Lower lobe of right lung (tissue), 2 donors: ENCODE results near the gene HS3ST3A1. TPM values are rescaled to one million over a fixed set of nuclear protein-coding genes. Genes with fewer than 3 reads are reported as not detected.

Source experiments
- ATAC-seq, 2 donors: fragments of 200-7000 bp; cut with Tn5 transposase; one replicate each; pipeline ENCODE4 v1.9.1; 2020 to 2022; ENCODE audit warnings: mild to moderate bottlenecking in 2 of 2, moderate library complexity in 2 of 2
- DNase-seq: peaks from one replicate; pipeline ENCODE4 v3.0.0-alpha.2; 2020
- H3K27ac ChIP-seq: fragments of 200-600 bp; one replicate; pipeline ENCODE4 v1.8.0; 2022
- H3K27me3 ChIP-seq: fragments of 200-600 bp; one replicate; pipeline ENCODE4 v1.8.0; 2022; ENCODE audit warnings: low read depth
- H3K36me3 ChIP-seq: fragments of 200-600 bp; one replicate; pipeline ENCODE4 v1.8.0; 2022; ENCODE audit warnings: mild to moderate bottlenecking
- H3K4me1 ChIP-seq: fragments of 200-600 bp; one replicate; pipeline ENCODE4 v1.8.0; 2022
- H3K4me3 ChIP-seq: fragments of 200-600 bp; one replicate; pipeline ENCODE4 v1.8.0; 2022; ENCODE audit warnings: mild to moderate bottlenecking
- H3K9me3 ChIP-seq: fragments of 200-600 bp; one replicate; pipeline ENCODE4 v1.8.0; 2022
- CTCF ChIP-seq: fragments of 200-600 bp; IDR thresholded peaks from one replicate; pipeline ENCODE4 v1.8.0; 2022; ENCODE audit warnings: antibody characterized with exemption, mild to moderate bottlenecking
- intact Hi-C: fragments of 100-400 bp; cut with DNase I; formaldehyde crosslinking; loops from one replicate; pipeline ENCODE4 v1.11.0; 2022
- total RNA-seq: library from RNA; stranded (reverse); fragmentation: NEBNext Ultra II Directional; extraction: Animal tissue kit (Norgen Biotek cat#: 25700); gene quantifications from one replicate; pipeline ENCODE4 v1.2.1, GENCODE V29; 2021
- donor health status: DM: no; HTN: yes; CAD: no; lungs with severe emphysema.

The HS3ST3A1 gene
- total RNA-seq, 1 donor from 2014 or later, result 0.53 TPM

DNA sequence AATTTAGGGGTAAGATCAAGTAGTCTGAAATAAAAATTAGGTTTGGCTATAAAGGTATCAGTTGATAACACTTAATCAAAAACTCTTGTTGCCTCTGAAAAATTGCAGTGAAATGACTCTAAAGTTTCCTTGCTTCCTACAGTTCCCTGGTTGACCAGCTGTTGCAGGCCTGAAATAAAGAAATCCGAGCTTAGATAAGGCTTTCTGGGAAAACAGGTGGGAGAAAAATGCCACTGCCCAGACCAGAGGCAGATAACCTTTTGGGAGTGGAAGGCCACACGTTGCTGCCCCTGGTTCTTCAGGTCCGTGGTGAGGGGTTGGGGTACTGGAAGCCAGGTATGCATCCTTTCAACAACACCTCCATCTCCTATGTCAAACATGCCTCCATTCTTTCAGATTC is 111.3 kb downstream of the HS3ST3A1 start:
- DNase-seq (no peak), ATAC-seq (no peak)
- H3K36me3 ChIP-seq, result no peaks in the 10 kb centered on the region
- no peaks in the 10 kb centered on the region for H3K27me3 ChIP-seq
- no peaks in the 10 kb centered on the region for H3K9me3 ChIP-seq
- H3K27ac ChIP-seq, result no peak overlapping the region
- TF ChIP-seq CTCF, result no peak
- intact Hi-C loops, result no loop called here
- H3K4me3 ChIP-seq, result no peak overlapping the region
- no peaks in the 10 kb centered on the region for H3K4me1 ChIP-seq

DNA sequence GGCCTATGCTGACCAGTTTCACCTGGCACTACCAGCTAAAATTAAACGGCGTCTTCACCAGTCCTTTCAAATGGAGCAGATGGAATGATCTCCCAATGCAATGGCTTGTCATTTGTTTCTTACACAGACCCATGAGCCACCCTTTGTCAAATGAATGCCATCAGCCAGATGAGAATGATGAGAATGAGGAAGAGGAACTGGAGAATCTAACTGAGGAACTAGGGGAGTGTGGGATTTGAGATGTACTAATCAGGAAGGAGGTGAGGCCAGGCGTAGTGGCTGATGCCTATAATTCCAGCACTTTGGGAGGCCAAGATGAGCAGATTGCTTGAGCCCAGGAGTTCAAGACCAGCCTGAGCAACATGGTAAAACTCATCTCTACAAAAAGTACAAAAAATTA is 116.4 kb downstream of the HS3ST3A1 start:
- intact Hi-C loops, result no loop called here
- Histone ChIP-seq H3K9me3 (peaks cover 10% of the 10 kb centered on the region), H3K27me3 (no peaks in the 10 kb centered on the region), H3K4me1 (no peaks in the 10 kb centered on the region), H3K4me3 (no peak overlapping the region), H3K27ac (no peak overlapping the region), H3K36me3 (no peaks in the 10 kb centered on the region)
- TF ChIP-seq CTCF, result no peak
- no peak for ATAC-seq
- no peak for DNase-seq

GRCh38 chr17:13484020-13484419 is 117.7 kb downstream of the HS3ST3A1 start:
- no peak overlapping the region for H3K4me3 ChIP-seq
- no peak overlapping the region for H3K27ac ChIP-seq
- H3K36me3 ChIP-seq, result no peaks in the 10 kb centered on the region
- DNase-seq (no peak), ATAC-seq (no peak)
- no peaks in the 10 kb centered on the region for H3K4me1 ChIP-seq
- H3K27me3 ChIP-seq, result no peaks in the 10 kb centered on the region
- intact Hi-C loops, result no loop called here
- peaks cover 17% of the 10 kb centered on the region for H3K9me3 ChIP-seq
- TF ChIP-seq CTCF, result no peak

- DNase-seq (no peak), ATAC-seq (no peak)
- Histone ChIP-seq H3K36me3 (no peaks in the 10 kb centered on the region), H3K4me3 (no peak overlapping the region), H3K27me3 (no peaks in the 10 kb centered on the region), H3K27ac (no peak overlapping the region), H3K4me1 (no peaks in the 10 kb centered on the region), H3K9me3 (peaks cover 17% of the 10 kb centered on the region)
- intact Hi-C loops, result no loop called here
- TF ChIP-seq CTCF, result no peak
Measured at GRCh38 chr17:13480877-13481276, 120.9 kb downstream of the HS3ST3A1 start.

DNA sequence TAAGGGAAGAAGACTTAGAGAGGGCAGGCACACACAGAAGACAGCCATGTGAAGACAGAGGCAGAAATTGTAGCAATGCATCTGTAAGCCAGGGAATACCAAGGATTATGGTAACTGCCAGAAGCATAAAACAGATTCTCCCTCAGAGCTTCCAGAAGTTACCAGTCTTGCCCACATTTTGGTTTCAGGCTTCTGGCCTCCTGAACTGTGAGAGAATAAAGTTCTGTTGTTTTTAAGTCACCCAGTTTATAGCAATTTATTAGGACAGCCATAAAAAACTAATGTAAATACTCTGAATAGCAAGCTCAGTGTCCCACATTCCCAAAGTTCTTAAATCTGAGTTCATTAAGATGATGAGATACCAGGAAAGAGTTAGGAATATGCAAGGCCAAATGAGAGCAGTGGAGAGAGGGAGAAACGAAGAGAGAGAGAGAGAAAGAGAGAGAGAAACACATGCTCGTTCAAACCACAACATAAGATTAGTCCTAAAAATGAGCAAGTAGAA is 123.4 kb downstream of the HS3ST3A1 start:
- no peaks in the 10 kb centered on the region for H3K36me3 ChIP-seq
- DNase-seq, result no peak
- no peaks in the 10 kb centered on the region for H3K27me3 ChIP-seq
- H3K4me1 ChIP-seq, result no peaks in the 10 kb centered on the region
- intact Hi-C loops, result no loop called here
- TF ChIP-seq CTCF, result no peak
- peaks cover 17% of the 10 kb centered on the region for H3K9me3 ChIP-seq
- ATAC-seq, result no peak
- H3K4me3 ChIP-seq, result no peak overlapping the region
- no peak overlapping the region for H3K27ac ChIP-seq

GRCh38 chr17:13477180-13477611 is 124.5 kb downstream of the HS3ST3A1 start:
- ATAC-seq (no peak), DNase-seq (no peak)
- TF ChIP-seq CTCF, result no peak
- H3K27ac ChIP-seq, result no peak overlapping the region
- H3K4me1 ChIP-seq, result no peaks in the 10 kb centered on the region
- H3K36me3 ChIP-seq, result no peaks in the 10 kb centered on the region
- H3K4me3 ChIP-seq, result no peak overlapping the region
- peaks cover 17% of the 10 kb centered on the region for H3K9me3 ChIP-seq
- no peaks in the 10 kb centered on the region for H3K27me3 ChIP-seq
- intact Hi-C loops, result no loop called here
